GM12878 (cell line): ENCODE data around the gene SLC24A4.

Experiments used
- CTCF ChIP-seq, 3 experiments: IDR thresholded peaks in 2 of 3; conservative IDR thresholded peaks in 1 of 3; 2 replicates each; pipeline ENCODE4 v1.5.1; 2011; ENCODE audit warnings: low read depth in 3 of 3, low read length in 3 of 3, mild to moderate bottlenecking in 3 of 3, control low read depth in 2 of 3, moderate library complexity in 2 of 3, inconsistent platforms in 1 of 3, mixed read lengths in 1 of 3; ENCODE audit not compliant: control insufficient read depth in 2 of 3, insufficient read depth in 1 of 3; ENCODE audit errors: extremely low read depth in 1 of 3
- EP300 ChIP-seq, 2 experiments: fragments of 150-350 bp in 1 of 2; IDR thresholded peaks; 2 replicates each; pipeline ENCODE4 v1.6.1; 2011 to 2012; ENCODE audit warnings: low read depth in 2 of 2, low read length in 2 of 2, borderline replicate concordance in 1 of 2, improper control_type of control experiment in 1 of 2, inconsistent platforms in 1 of 2; ENCODE audit not compliant: control insufficient read depth in 1 of 2
- MXI1 ChIP-seq: fragments of 150-350 bp; IDR thresholded peaks from 2 replicates; pipeline ENCODE4 v1.6.1; 2011; ENCODE audit warnings: low read depth, mild to moderate bottlenecking, inconsistent platforms, low read length, improper control_type of control experiment
- TCF7 ChIP-seq: IDR thresholded peaks from 2 replicates; pipeline ENCODE4 v1.6.1; 2014; ENCODE audit warnings: antibody characterized with exemption, borderline replicate concordance

DNA sequence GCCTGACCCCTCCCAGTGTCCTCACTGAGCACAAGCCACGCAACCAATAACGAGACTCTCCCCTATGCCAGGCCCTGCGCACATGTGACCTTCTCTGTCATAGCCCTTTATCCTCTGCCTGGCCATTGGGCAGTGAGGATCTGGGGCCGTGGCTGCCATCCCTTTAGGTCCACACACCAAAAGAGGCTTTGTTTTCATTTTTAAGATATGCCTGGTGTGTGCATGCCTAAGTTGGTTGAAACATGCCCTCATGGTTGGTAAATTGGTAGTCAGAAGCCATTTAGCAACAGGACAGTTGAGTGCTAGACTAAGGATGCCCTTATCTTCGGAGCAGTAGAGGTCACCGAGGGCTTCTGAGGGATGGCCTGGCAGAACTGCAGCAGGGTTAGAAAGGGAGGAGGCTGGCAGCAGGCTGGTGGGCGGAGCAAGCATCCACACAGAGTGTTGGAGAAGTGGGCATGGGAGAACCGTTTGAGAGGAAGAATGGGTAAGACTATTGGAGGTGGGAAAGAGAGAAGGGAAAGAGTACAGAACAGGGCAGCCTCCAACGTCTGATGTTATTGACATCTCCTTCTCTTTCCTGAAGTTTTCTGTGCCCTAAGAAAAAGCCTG, 75.1 kb downstream of the SLC24A4 start:
- TF ChIP-seq EP300 (IDR thresholded peaks at IDR 0.05; ENCODE audit: borderline replicate concordance in 1 of 2, control insufficient read depth in 1 of 2, low read depth in 2 of 2, low read length in 2 of 2) = no peak
- no peak for TF ChIP-seq TCF7
- no peak for TF ChIP-seq MXI1
- TF ChIP-seq CTCF (IDR thresholded peaks at IDR 0.05 in 2 of 3, conservative IDR thresholded peaks at IDR 0.05 in 1 of 3; ENCODE audit: control insufficient read depth in 2 of 3, extremely low read depth in 1 of 3, insufficient read depth in 1 of 3, low read depth in 3 of 3, low read length in 3 of 3) = no peak
